K562 (cell line): ENCODE data around the gene LY6G5B. TPM values are rescaled to one million over a fixed set of nuclear protein-coding genes. Genes with fewer than 3 reads are reported as not detected.

Source experiments
- BRCA1 ChIP-seq, 2 experiments: fragments of 450-650 bp in 1 of 2; sonication (generic) in 1 of 2; formaldehyde crosslinking in 1 of 2; IDR thresholded peaks; 2 replicates each; pipeline versions ENCODE4 v1.5.0 to v1.6.1; 2017 to 2020; ENCODE audit warnings: mild to moderate bottlenecking in 1 of 2, missing genetic modification reagents in 1 of 2
- EP400 ChIP-seq: fragments of 450-650 bp; IDR thresholded peaks from 2 replicates; pipeline ENCODE4 v1.6.1; 2017; ENCODE audit warnings: antibody characterized with exemption, mild to moderate bottlenecking, moderate library complexity
- ETV6 ChIP-seq, 3 experiments: fragments of 150-350 bp in 1 of 3; sonication (generic) in 1 of 3; formaldehyde crosslinking in 1 of 3; IDR thresholded peaks; 2 replicates each; pipeline versions ENCODE4 v1.6.1 to v1.8.0; 2014 to 2022; ENCODE audit warnings: borderline replicate concordance in 2 of 3, low read depth in 2 of 3, antibody characterized with exemption in 1 of 3, low read length in 1 of 3, mild to moderate bottlenecking in 1 of 3, missing genetic modification reagents in 1 of 3
- FOXA3 ChIP-seq, 2 experiments: fragments of 450-650 bp in 1 of 2; sonication (generic) in 1 of 2; formaldehyde crosslinking; IDR thresholded peaks in 1 of 2; conservative IDR thresholded peaks in 1 of 2; 2 replicates each; pipeline versions ENCODE4 v1.4.0 to v1.8.0; 2020 to 2022; ENCODE audit warnings: mild to moderate bottlenecking in 2 of 2, missing genetic modification reagents in 1 of 2
- HNRNPUL1 ChIP-seq: fragments of 200-400 bp; formaldehyde crosslinking; IDR thresholded peaks from 2 replicates; pipeline ENCODE4 v1.6.1; 2017; ENCODE audit warnings: low read length
- MTA2 ChIP-seq: fragments of 450-650 bp; IDR thresholded peaks from 2 replicates; pipeline ENCODE4 v1.6.1; 2016; ENCODE audit warnings: low read depth
- RCOR1 ChIP-seq, 2 experiments: IDR thresholded peaks; 2 replicates each; pipeline ENCODE4 v1.6.1; 2012; ENCODE audit warnings: low read depth in 2 of 2, low read length in 2 of 2, borderline replicate concordance in 1 of 2, improper control_type of control experiment in 1 of 2
- SREBF2 ChIP-seq: sonication (generic); formaldehyde crosslinking; IDR thresholded peaks from 2 replicates; pipeline ENCODE4 v1.4.0; 2020; ENCODE audit warnings: mild to moderate bottlenecking, missing genetic modification reagents
- TARDBP ChIP-seq: fragments of 450-650 bp; IDR thresholded peaks from 2 replicates; pipeline ENCODE4 v1.6.1; 2016
- ZNF134 ChIP-seq: fragments of 250-450 bp; sonication (Bioruptor Pico); conservative IDR thresholded peaks from 2 replicates; pipeline ENCODE4 v1.4.0; 2020
- ZNF24 ChIP-seq: fragments of 450-650 bp; IDR thresholded peaks from 2 replicates; pipeline ENCODE4 v1.6.1; 2016
- ZNF263 ChIP-seq: sonication (generic); formaldehyde crosslinking; IDR thresholded peaks from 2 replicates; pipeline ENCODE4 v1.8.0; 2022; ENCODE audit warnings: mild to moderate bottlenecking, missing genetic modification reagents, borderline replicate concordance
- ZNF76 ChIP-seq: fragments of 250-450 bp; sonication (Bioruptor Pico); IDR thresholded peaks from 2 replicates; pipeline ENCODE4 v1.4.0; 2020; ENCODE audit warnings: mild to moderate bottlenecking, moderate library complexity, borderline replicate concordance
- polyA plus RNA-seq, 8 experiments: library from polyadenylated mRNA; depleted of rRNA in 4 of 8; stranded (reverse) in 5 of 8; unstranded in 3 of 8; fragments of >200 nt; fragmentation: Nextera tagmentation in 2 of 8; fragmentation: Illumina TruSeq in 1 of 8; extraction: Ambion mirVana in 2 of 8; extraction: Trizol in 1 of 8; gene quantifications; 2 replicates each; pipeline versions ENCODE4 v1.2.1 to v1.2.3, GENCODE V29; 2011 to 2014; ENCODE audit warnings: inconsistent platforms in 1 of 8, missing spikeins in 1 of 8
- total RNA-seq, 7 experiments: library from RNA; depleted of rRNA in 6 of 7; stranded (reverse); fragments of >200 nt in 6 of 7; fragmentation: Illumina TruSeq in 2 of 7; extraction: Trizol in 2 of 7; gene quantifications; 2 replicates each; pipeline versions ENCODE4 v1.2.1 to v1.2.3, GENCODE V29; 2011 to 2021; ENCODE audit warnings: low replicate concordance in 1 of 7
- TF ChIP-seq, protein P1 (sequence below): sonication (generic); formaldehyde crosslinking; IDR thresholded peaks from 2 replicates; pipeline ENCODE4 v1.8.1; 2022; ENCODE audit warnings: missing genetic modification reagents
- TF ChIP-seq, protein P2 (sequence below): fragments of 450-650 bp; IDR thresholded peaks from 2 replicates; pipeline ENCODE4 v1.6.1; 2016; ENCODE audit warnings: mild to moderate bottlenecking, moderate library complexity

Gene LY6G5B
- total and polyA plus RNA-seq, 9 of the 15 experiments (the other 6 are each of a cell fraction or from before 2014, with no cell fraction given), result 6.0 to 27.0 (median 7.5) TPM

DNA sequence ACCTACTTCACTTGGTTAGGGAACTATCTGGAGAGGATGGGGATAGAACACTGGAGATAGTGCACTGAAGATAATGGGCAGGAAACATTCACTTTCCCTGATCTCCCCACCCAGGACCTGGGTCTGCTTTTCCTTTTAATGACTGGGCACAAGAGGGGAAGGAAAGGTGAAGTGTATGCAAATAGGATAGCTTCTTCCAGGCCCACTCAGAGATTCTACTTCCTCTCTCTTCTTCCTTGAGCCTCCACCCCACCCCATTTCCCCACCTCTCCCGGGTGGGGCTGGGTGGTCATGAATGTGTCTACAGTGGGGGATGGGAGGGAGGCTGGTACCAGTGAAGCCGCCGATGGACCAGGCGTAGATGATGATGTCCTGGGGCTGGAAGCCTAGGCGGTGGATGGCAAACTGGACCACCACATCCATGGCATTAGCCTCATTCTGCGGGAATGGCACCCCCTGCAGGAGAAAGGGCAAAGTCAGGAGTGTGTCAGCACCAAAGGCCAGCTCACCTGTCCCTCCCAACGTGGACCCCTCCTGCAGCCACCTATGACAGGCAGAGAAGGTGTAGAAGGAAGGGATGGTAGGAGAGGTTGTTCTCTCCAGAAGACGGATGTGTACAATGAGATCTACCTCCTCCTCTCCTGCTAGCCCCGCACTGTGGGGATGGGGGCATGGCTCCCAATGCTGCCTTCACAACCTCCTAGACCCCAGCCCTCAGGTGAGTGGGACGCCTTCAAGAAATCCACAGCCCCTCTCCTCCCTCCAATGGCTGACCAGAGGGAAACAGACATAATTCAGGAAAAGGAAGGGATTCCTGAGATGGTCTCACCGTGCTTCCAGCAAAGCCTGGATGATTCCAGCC is 19.7 kb downstream of the LY6G5B start (continued):
- no peak for TF ChIP-seq BRCA1 (IDR thresholded peaks at IDR 0.05)
- TF ChIP-seq BRCA1 (CRISPR knock-in tag; IDR thresholded peaks at IDR 0.05), result no peak
- TF ChIP-seq ZNF263 (CRISPR knock-in tag), result no peak
- TF ChIP-seq EP400, result no peak
- TF ChIP-seq, protein P1, sequence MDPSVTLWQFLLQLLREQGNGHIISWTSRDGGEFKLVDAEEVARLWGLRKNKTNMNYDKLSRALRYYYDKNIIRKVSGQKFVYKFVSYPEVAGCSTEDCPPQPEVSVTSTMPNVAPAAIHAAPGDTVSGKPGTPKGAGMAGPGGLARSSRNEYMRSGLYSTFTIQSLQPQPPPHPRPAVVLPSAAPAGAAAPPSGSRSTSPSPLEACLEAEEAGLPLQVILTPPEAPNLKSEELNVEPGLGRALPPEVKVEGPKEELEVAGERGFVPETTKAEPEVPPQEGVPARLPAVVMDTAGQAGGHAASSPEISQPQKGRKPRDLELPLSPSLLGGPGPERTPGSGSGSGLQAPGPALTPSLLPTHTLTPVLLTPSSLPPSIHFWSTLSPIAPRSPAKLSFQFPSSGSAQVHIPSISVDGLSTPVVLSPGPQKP (CRISPR knock-in tag), result no peak
- TF ChIP-seq MTA2, result no peak
- TF ChIP-seq RCOR1 (IDR thresholded peaks at IDR 0.05; ENCODE audit: borderline replicate concordance in 1 of 2, low read depth in 2 of 2, low read length in 2 of 2), result 0 out of 4 replicates have a peak, but pooled peaks of 1 of the 2 experiments have one; percentile 48
- no peak for TF ChIP-seq TARDBP
- no peak for TF ChIP-seq HNRNPUL1
- TF ChIP-seq FOXA3 (CRISPR knock-in tag; conservative IDR thresholded peaks at IDR 0.05 in 1 of 2, IDR thresholded peaks at IDR 0.05 in 1 of 2), result no peak
- no peak for TF ChIP-seq ZNF76 (CRISPR knock-in tag)
- TF ChIP-seq ETV6 (IDR thresholded peaks at IDR 0.05; ENCODE audit: borderline replicate concordance in 1 of 2, low read depth in 2 of 2, low read length in 1 of 2), result no peak
- TF ChIP-seq ETV6 (CRISPR knock-in tag; IDR thresholded peaks at IDR 0.05; ENCODE audit: borderline replicate concordance), result no peak
- no peak for TF ChIP-seq ZNF24
- TF ChIP-seq, protein P2, sequence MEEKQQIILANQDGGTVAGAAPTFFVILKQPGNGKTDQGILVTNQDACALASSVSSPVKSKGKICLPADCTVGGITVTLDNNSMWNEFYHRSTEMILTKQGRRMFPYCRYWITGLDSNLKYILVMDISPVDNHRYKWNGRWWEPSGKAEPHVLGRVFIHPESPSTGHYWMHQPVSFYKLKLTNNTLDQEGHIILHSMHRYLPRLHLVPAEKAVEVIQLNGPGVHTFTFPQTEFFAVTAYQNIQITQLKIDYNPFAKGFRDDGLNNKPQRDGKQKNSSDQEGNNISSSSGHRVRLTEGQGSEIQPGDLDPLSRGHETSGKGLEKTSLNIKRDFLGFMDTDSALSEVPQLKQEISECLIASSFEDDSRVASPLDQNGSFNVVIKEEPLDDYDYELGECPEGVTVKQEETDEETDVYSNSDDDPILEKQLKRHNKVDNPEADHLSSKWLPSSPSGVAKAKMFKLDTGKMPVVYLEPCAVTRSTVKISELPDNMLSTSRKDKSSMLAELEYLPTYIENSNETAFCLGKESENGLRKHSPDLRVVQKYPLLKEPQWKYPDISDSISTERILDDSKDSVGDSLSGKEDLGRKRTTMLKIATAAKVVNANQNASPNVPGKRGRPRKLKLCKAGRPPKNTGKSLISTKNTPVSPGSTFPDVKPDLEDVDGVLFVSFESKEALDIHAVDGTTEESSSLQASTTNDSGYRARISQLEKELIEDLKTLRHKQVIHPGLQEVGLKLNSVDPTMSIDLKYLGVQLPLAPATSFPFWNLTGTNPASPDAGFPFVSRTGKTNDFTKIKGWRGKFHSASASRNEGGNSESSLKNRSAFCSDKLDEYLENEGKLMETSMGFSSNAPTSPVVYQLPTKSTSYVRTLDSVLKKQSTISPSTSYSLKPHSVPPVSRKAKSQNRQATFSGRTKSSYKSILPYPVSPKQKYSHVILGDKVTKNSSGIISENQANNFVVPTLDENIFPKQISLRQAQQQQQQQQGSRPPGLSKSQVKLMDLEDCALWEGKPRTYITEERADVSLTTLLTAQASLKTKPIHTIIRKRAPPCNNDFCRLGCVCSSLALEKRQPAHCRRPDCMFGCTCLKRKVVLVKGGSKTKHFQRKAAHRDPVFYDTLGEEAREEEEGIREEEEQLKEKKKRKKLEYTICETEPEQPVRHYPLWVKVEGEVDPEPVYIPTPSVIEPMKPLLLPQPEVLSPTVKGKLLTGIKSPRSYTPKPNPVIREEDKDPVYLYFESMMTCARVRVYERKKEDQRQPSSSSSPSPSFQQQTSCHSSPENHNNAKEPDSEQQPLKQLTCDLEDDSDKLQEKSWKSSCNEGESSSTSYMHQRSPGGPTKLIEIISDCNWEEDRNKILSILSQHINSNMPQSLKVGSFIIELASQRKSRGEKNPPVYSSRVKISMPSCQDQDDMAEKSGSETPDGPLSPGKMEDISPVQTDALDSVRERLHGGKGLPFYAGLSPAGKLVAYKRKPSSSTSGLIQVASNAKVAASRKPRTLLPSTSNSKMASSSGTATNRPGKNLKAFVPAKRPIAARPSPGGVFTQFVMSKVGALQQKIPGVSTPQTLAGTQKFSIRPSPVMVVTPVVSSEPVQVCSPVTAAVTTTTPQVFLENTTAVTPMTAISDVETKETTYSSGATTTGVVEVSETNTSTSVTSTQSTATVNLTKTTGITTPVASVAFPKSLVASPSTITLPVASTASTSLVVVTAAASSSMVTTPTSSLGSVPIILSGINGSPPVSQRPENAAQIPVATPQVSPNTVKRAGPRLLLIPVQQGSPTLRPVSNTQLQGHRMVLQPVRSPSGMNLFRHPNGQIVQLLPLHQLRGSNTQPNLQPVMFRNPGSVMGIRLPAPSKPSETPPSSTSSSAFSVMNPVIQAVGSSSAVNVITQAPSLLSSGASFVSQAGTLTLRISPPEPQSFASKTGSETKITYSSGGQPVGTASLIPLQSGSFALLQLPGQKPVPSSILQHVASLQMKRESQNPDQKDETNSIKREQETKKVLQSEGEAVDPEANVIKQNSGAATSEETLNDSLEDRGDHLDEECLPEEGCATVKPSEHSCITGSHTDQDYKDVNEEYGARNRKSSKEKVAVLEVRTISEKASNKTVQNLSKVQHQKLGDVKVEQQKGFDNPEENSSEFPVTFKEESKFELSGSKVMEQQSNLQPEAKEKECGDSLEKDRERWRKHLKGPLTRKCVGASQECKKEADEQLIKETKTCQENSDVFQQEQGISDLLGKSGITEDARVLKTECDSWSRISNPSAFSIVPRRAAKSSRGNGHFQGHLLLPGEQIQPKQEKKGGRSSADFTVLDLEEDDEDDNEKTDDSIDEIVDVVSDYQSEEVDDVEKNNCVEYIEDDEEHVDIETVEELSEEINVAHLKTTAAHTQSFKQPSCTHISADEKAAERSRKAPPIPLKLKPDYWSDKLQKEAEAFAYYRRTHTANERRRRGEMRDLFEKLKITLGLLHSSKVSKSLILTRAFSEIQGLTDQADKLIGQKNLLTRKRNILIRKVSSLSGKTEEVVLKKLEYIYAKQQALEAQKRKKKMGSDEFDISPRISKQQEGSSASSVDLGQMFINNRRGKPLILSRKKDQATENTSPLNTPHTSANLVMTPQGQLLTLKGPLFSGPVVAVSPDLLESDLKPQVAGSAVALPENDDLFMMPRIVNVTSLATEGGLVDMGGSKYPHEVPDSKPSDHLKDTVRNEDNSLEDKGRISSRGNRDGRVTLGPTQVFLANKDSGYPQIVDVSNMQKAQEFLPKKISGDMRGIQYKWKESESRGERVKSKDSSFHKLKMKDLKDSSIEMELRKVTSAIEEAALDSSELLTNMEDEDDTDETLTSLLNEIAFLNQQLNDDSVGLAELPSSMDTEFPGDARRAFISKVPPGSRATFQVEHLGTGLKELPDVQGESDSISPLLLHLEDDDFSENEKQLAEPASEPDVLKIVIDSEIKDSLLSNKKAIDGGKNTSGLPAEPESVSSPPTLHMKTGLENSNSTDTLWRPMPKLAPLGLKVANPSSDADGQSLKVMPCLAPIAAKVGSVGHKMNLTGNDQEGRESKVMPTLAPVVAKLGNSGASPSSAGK, result no peak
- TF ChIP-seq SREBF2 (CRISPR knock-in tag), result no peak
- no peak for TF ChIP-seq ZNF134
